ENCODE results near the gene C11orf65.

- TF ChIP-seq CTCF (IDR thresholded peaks at IDR 0.05 in 2 of 3, conservative IDR thresholded peaks at IDR 0.05 in 1 of 3; ENCODE audit: borderline replicate concordance in 1 of 3, insufficient read depth in 1 of 3, low read depth in 2 of 3, low read length in 2 of 3) = no peak
- TF ChIP-seq REST (IDR thresholded peaks at IDR 0.05; ENCODE audit: low read depth) = no peak
Measured at GRCh38 chr11:108516125-108516524, 48.8 kb upstream of the C11orf65 start.

Measured in HCT116 (cell line).